Stimulated activated naive CD8-positive, alpha-beta T cell treated with anti-CD3 and anti-CD28 coated beads, Interleukin-15, amount 100 ng/mL, for 72 hours (primary cell): ENCODE measurements around the gene RPP14.

Source experiments
- ATAC-seq: fragments of 150-1000 bp; cut with Tn5 transposase; 2 replicates; pipeline ENCODE4 v1.10.0; 2021; ENCODE audit warnings: mild to moderate bottlenecking, moderate library complexity
- DNase-seq, 2 donors: peaks; one replicate each; pipeline ENCODE4 v3.0.0; 2021 to 2022
- H3K27ac Mint-ChIP-seq, 2 donors: one replicate each; pipeline ENCODE4 v1.8.0; 2022; ENCODE audit warnings: mild to moderate bottlenecking in 2 of 2, mixed read lengths in 2 of 2, moderate library complexity in 2 of 2
- H3K27me3 Mint-ChIP-seq: one replicate; pipeline ENCODE4 v1.8.0; 2022; ENCODE audit warnings: mixed read lengths
- H3K4me1 Mint-ChIP-seq: one replicate; pipeline ENCODE4 v1.8.0; 2022; ENCODE audit warnings: mild to moderate bottlenecking, mixed read lengths
- H3K4me3 Mint-ChIP-seq, 2 donors: one replicate each; pipeline ENCODE4 v1.8.0; 2022; ENCODE audit warnings: mild to moderate bottlenecking in 2 of 2, mixed read lengths in 2 of 2, moderate library complexity in 1 of 2
- H3K9me3 Mint-ChIP-seq, 2 donors: one replicate each; pipeline ENCODE4 v1.8.0; 2022; ENCODE audit warnings: mixed read lengths in 2 of 2

RPP14 gene

DNA sequence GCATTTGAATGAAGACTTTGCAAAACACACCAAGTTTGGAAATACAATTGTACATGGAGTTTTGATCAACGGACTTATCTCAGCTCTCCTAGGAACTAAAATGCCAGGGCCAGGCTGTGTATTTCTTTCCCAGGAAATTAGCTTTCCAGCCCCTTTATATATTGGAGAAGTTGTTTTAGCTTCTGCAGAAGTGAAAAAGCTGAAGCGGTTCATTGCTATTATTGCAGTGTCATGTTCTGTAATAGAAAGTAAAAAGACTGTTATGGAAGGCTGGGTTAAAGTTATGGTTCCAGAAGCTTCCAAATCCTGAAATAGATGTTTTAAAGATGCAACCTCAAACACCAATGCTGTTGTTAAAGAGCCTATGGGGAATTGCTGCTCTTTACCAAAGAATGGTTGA is 11.8 kb downstream of the RPP14 start:
- Mint-ChIP-seq H3K27me3 (no peaks in the 10 kb centered on the region), H3K4me1 (peaks cover 16% of the 10 kb centered on the region), H3K27ac (no peak overlapping the region), H3K9me3 (no peaks in the 10 kb centered on the region), H3K4me3 (no peak overlapping the region)
- DNase-seq (no peak), ATAC-seq (no peak)

DNA sequence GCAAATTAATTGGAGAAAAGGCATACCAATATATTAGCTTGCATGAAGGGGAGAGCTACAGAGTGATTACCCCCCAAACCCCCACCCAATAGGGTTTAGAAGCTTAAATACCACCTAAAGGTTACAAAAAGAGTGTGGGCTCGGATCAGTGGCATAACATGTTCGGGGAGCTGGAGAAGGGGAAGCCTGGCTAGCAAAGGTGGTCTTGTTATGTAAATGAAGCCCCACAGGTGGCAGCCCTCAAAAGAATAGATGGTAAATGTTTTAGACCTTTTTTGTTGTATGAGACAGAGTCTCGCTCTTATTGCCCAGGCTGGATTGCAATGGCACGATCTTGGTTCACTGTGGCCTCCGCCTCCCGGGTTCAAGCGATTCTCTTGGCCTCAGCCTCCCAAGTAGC is 15.7 kb downstream of the RPP14 start:
- H3K4me3 Mint-ChIP-seq = no peak overlapping the region

DNA sequence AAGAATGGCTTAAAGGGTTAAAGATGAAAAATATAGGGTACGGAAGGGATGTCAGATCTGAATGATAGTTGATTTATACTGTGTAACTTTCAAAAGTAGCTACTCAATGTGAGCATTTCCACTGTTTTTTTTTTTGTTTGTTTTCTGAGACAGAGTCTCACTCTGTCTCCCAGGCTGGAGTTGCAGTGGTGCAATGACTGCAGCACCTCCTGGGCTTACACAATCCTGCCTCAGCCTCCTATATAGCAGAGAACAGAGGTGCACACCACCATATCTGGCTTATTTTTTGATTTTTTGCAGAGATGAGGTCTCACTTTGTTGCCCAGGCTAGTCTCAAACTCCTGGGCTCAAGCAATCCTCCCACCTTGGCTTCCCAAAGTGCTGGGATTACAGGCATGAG is 16.7 kb downstream of the RPP14 start:
- H3K4me1 Mint-ChIP-seq = peaks cover 47% of the 10 kb centered on the region
- no peak overlapping the region for H3K27ac Mint-ChIP-seq
- no peak for ATAC-seq
- H3K9me3 Mint-ChIP-seq = no peaks in the 10 kb centered on the region
- H3K27me3 Mint-ChIP-seq = no peaks in the 10 kb centered on the region
- DNase-seq = no peak
- H3K4me3 Mint-ChIP-seq = no peak overlapping the region

More for the DNA sequence above, 15.7 kb downstream of the RPP14 start:
- ATAC-seq (no peak), DNase-seq (no peak)
- no peaks in the 10 kb centered on the region for H3K27me3 Mint-ChIP-seq
- peaks cover 47% of the 10 kb centered on the region for H3K4me1 Mint-ChIP-seq
- H3K9me3 Mint-ChIP-seq = no peaks in the 10 kb centered on the region
- H3K27ac Mint-ChIP-seq = no peak overlapping the region

DNA sequence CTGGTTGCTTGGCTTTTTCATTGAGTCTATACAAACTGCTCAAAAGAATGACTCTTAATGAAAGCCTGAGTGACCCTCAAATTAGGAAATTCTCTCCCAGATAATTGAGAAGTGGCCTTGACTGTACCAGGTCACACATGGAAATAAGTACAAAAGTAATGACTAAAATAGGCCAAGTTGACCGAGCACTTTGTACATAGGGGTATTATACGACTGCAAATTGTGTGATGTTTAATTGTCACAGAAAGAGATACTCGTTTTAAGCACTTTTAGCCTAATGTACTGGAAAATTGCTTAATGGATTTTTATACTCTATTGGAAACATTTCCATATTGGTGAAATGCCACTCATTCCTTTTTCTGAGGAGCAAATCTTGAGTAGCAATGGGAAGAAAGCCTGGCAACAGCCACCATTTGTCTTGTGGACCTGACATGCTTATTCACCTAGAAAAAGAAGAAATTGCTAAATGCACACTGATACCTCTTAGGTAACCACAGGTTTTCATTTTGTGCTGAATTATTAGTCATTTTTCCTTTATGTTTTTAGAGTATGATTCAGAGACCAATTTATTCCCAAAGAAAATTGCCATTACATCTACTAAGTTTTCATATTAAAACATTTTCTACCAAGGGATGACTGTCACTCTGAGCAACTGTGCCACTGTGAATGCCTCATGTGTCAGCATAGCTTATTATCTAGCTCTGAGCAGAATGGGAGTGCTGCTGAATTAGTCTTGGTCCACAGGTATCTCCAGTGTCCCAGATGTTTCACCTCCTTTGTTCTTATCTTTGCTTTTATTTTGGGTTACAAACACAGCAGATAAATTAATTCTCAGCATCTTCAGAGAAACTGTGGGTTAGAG is 17.7 kb downstream of the RPP14 start:
- ATAC-seq (peak; percentile 76), DNase-seq (no peak)
- Mint-ChIP-seq H3K4me1 (peaks cover 47% of the 10 kb centered on the region), H3K9me3 (no peaks in the 10 kb centered on the region), H3K27ac (peak overlapping the region; percentile 96), H3K27me3 (no peaks in the 10 kb centered on the region), H3K4me3 (peak overlapping the region; percentile 54 to 67)

DNA sequence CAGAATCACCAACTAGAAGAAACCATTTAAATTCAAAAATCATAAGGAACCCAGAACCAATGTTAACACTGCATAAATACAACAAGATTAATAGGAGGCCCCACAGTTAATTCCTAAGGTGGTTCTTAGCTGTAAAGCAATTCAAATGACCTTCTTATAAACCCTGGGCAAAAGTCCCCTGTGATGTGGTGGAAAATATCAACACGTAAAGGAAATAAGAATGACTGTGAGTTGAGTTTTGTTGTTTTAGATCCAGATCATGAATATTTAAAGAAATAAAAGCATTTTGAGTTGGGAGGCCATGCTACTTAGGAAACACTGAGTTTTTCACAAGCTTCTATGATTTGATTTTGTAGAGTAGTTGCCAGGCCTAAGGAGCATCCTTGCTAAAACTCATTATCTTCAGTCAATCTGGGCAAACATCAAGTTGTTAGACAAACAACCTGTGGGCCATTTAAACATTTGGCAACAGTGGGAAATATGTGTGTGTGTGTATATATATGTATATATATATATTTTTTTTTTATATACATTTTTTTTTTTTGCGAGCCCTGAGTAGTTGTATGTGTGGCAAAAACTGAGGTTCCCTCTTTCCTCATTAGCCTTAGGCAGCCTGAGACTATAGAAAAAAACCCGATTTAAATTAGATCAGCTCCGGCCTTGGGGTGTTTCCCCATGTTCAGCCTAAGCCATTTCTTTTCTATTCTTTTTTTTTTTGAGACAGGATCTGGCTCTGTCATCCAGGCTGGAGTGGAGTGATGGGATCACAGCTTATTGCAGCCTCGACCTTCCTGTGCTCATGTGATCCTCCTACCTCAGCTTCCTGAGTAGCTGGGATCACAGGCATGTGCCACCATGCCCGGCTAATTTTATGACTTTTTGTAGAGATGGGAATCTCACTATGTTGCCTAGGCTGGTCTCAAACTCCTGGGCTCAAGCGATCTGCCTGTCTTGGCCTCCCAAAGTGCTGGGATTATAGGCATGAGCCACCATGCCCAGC is 18.6 kb downstream of the RPP14 start:
- peak overlapping the region; percentile 96 for H3K27ac Mint-ChIP-seq
- DNase-seq (peak in 1 of 2 donors; percentile 21), ATAC-seq (peak; percentile 88)
- H3K4me3 Mint-ChIP-seq = peak overlapping the region; percentile 54 to 67
- H3K4me1 Mint-ChIP-seq = peaks cover 47% of the 10 kb centered on the region
- H3K9me3 Mint-ChIP-seq = no peaks in the 10 kb centered on the region
- H3K27me3 Mint-ChIP-seq = no peaks in the 10 kb centered on the region

DNA sequence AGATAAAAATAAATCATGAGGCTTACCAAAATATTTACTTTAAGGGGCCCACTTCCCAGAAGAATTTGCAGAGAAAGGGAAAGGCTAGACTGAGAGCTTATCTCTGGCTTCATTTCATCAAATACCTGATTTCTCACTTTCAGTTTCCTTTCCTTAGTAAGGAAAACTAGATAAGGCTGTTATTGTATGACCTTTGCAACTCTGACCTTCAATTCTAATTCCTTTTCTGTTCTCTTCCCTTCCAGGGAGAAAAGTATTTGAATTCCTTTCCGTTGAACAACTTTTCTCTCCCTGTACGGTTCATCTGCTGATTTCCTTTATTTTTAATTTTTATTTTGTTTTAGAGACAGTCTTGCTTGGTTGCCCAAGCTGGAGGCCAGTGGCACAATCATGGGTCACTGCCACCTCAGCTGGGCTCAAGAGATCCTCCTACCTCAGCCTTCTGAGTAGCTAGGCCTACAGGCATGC is 19.5 kb downstream of the RPP14 start:
- peaks cover 47% of the 10 kb centered on the region for H3K4me1 Mint-ChIP-seq
- DNase-seq (no peak), ATAC-seq (no peak)
- H3K27me3 Mint-ChIP-seq = no peaks in the 10 kb centered on the region
- H3K4me3 Mint-ChIP-seq = peak overlapping the region; percentile 31 to 44
- H3K9me3 Mint-ChIP-seq = no peaks in the 10 kb centered on the region
- peak overlapping the region; percentile 94 to 96 for H3K27ac Mint-ChIP-seq

DNA sequence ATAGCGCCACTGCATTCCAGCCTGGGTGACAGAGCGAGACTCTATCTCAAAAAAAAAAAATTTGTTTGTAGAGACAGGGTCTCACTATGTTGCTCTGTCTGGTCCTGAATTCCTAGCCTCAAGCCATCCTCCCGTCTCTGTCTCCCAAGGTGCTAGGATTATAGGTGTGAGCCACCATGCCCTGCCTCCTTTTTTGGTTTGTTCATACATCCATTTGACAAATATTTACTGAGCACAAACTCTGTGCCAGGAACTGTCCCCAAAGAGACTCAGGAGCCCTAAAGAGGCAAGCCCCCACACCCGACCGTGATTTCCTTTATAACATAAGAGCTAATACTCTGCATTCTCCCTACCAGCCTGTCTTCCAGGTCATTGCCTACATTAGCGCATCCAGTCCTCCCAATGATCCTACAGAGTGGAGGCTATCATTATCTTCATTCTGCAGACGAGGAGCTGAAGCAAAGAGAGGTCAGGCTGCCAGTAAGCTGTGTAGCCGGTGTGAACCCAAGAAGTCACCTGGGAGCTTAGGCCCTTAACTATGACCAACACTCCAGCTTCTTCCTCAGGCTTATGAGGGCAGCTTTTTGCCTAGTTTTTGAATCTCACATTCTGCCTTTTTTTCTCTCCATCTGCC is 20.3 kb downstream of the RPP14 start:
- Mint-ChIP-seq H3K27ac (peak overlapping the region; percentile 56 to 87), H3K4me3 (no peak overlapping the region), H3K4me1 (peaks cover 46% of the 10 kb centered on the region), H3K27me3 (no peaks in the 10 kb centered on the region), H3K9me3 (no peaks in the 10 kb centered on the region)
- ATAC-seq = no peak
- no peak for DNase-seq

DNA sequence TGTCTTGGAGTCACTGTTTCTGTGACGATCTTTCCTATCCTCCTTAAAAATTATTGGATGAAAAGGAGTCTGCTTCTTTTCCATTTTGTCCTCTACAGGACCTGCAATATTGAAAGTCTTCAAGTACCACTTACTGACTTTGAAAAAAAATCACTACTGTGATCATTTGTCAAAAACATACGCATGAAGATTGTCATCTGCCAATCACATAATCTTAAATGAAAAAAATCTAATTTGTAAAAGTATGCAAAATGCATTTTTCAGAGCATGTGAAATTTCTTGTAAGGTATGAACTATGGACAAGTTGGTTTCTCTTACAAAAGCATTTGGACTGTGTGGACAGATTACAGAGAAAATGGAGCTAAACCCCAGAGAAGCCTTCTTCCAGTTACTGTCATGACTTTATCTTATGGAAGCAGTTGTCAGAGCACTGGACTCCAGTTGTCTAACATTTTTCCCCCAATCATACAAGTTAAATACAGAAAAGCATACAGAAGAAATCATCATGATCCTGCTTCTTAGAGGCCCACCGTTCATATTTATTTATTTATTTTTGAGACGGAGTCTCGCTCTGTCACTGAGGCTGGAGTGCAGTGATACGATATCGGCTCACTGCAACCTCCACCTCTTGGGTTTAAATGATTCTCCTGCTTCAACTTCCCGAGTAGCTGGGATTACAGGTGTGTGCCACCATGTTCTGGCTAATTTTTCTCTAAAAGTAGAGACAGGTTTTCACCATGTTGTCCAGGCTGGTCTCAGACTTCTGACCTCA is 23.3 kb downstream of the RPP14 start:
- no peaks in the 10 kb centered on the region for H3K27me3 Mint-ChIP-seq
- H3K27ac Mint-ChIP-seq = peak overlapping the region in 1 of 2 donors; percentile 49

DNA sequence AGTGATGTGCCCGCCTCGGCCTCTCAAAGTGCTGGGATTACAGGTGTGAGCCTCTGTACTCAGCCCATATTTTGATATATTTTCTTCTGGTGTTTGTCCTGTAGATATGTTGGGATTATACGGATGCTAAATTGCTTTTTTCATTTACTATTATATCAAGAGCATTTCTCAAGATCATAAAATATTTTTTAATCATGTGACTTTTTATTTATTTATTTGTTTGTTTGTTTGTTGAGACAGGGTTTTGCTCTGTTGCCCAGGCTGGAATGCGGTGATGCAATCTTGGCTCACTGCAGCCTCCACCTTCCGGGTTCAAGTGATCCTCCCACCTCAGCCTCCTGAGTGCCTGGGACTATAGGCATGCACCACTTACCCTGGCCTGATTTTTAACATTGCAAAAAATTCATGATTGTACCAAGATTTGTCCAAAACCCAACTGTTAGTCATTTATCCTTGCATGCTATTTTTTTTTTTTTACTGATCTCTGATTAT is 23.9 kb downstream of the RPP14 start:
- peaks cover 47% of the 10 kb centered on the region for H3K4me1 Mint-ChIP-seq
- H3K27me3 Mint-ChIP-seq = no peaks in the 10 kb centered on the region
- ATAC-seq (no peak), DNase-seq (no peak)
- peak overlapping the region in 1 of 2 donors; percentile 49 for H3K27ac Mint-ChIP-seq
- no peak overlapping the region for H3K4me3 Mint-ChIP-seq
- no peaks in the 10 kb centered on the region for H3K9me3 Mint-ChIP-seq

More for the DNA sequence above, 23.3 kb downstream of the RPP14 start:
- Mint-ChIP-seq H3K9me3 (no peaks in the 10 kb centered on the region), H3K4me3 (no peak overlapping the region), H3K4me1 (peaks cover 47% of the 10 kb centered on the region)
- no peak for DNase-seq
- ATAC-seq = no peak

DNA sequence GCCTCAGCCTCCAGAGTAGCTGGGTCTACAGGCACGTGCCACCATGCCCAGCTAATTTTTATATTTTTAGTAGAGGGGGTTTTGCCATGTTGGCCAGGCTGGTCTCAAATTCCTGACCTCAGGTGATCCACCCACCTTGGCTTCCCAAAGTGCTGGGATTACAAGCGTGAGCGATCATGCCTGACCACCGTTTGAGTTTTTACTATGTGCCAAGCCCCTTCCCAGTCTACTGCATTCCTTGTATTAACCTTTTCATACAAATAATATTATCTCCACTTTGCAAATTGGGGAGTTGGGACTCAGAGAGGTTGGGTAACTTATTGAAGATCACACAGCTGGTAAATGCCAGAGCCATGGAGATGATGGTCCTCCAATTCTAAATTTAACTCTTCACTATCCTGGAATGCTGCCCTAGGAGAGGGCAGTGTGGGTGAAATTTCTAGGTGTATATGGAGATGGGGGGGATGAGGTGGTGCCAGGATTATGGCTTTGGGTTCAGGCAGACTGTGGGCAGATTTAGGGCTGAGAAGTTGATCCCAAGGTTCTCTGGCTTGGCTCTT is 25.6 kb downstream of the RPP14 start:
- peak overlapping the region; percentile 79 to 80 for H3K4me3 Mint-ChIP-seq
- ATAC-seq (no peak), DNase-seq (no peak)
- H3K27me3 Mint-ChIP-seq = no peaks in the 10 kb centered on the region
- H3K9me3 Mint-ChIP-seq = no peaks in the 10 kb centered on the region
- H3K27ac Mint-ChIP-seq = peak overlapping the region in 1 of 2 donors; percentile 65
- peaks cover 47% of the 10 kb centered on the region for H3K4me1 Mint-ChIP-seq

DNA sequence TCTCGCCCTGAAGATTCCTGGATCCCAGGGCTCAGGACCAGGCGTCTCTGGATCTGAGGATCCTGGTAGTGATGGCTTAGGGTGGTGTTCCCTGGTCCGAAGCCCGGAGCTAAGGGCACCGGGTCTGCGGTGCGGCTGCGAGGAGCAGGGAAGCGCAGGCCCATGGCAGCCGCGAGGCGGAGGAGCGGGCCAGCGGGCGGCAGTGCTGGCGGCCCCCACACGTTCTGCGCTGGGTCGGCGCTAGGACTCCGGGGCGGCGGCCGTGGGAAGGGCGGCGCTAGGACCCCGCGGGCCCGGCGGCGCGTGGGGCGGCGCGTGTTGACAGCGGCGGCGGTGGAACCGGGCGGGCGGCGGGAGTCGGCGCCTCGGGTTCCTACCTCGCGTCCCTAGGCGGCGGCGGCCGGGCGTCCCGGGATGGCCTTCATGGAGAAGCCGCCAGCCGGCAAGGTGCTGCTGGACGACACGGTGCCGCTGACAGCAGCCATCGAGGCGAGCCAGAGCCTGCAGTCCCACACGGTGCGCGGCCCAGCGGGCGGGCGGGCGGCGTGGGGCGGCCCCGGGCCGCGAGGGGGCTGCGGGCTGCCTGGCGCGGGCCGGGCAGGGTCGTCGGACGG is 26.6 kb downstream of the RPP14 start, which contains the start of gene PXK:
TSS of gene PXK (plus strand) at position 318 of the 614 bp plus-strand sequence. CDS start at position 415, 97 bp downstream.
- Mint-ChIP-seq H3K4me3 (peak within 1 kb of the TSS; percentile 97 to 99), H3K9me3 (no peaks in the 10 kb centered on the region), H3K4me1 (peaks cover 46% of the 10 kb centered on the region), H3K27ac (peak within 1 kb of the TSS; percentile 90 to 94), H3K27me3 (no peaks in the 10 kb centered on the region)
- DNase-seq (peak; percentile 84 to 88), ATAC-seq (peak; percentile 94)

DNA sequence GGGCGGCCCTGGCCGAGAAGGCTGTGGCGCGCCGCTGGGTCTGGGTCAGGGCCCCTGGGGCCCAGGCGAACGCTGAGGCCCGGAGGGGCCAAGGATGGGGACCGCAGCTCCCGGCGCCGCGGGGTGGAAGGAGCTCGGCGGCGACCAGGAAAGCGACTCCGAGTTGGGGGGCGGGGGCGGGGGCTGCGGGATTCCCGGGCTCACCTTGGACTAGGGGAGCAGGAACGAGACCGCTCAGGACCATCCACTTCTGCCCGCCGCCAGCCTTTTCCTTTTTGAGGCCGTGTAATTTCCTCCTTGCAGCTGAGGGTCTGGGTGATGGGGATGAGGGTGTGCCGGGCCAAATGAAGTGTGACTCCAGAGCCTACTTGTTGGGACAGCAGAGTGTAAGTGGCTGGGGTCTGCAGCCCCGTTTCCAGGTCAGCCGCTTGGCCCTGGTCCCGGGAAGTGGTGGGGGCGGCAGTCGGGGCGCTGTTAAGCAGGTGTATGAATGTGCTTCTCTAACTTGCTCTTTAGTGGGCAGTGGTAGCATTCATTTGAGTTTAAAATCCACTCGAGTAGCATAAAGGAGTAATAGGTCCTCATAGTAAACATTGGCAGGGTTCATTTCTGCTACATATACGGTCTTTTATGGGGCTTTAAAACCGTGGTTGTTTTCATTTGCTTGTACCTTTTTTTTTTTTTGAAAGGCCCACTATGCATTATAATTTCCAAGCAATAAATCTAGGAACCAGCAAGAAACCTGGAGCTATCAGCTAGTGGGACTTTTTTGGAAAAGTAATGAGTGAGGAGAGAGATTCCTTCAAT is 27.4 kb downstream of the RPP14 start:
- Mint-ChIP-seq H3K27me3 (no peaks in the 10 kb centered on the region), H3K4me3 (peak overlapping the region; percentile 97 to 99), H3K9me3 (no peaks in the 10 kb centered on the region), H3K27ac (peak overlapping the region; percentile 90 to 94), H3K4me1 (peaks cover 46% of the 10 kb centered on the region)
- DNase-seq (peak; percentile 26 to 35), ATAC-seq (peak; percentile 51)

DNA sequence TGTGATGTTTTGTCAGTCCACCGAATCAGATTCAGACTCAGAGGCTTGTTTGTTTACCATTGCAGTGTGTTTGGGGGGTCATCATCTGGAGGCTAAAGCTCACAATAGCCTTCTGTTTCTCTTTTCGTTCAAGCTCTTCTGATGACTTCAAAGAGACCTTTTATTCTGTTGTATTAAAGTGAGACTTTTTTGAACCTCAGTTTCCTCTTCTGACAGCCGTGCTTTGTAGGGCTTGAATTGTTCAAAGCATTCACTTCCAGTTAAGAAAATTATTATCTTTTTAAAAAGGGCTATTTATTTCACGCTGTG is 27.9 kb downstream of the RPP14 start:
- no peak for DNase-seq
- no peak for ATAC-seq
- Mint-ChIP-seq H3K4me1 (peaks cover 46% of the 10 kb centered on the region), H3K27ac (peak overlapping the region; percentile 90 to 94), H3K9me3 (no peaks in the 10 kb centered on the region), H3K4me3 (peak overlapping the region; percentile 97 to 99), H3K27me3 (no peaks in the 10 kb centered on the region)
